Left lung (tissue), 10 donors: Measurements from ENCODE around the gene DDX31. TPM values are rescaled to one million over a fixed set of nuclear protein-coding genes. Genes with fewer than 3 reads are reported as not detected.
A peak's percentile ranks its signal among the peaks of the same experiment; 100 is the strongest.

ENCODE experiments used
- ATAC-seq: fragments of 200-7000 bp; cut with Tn5 transposase; one replicate; pipeline ENCODE4 v1.9.1; 2020; ENCODE audit warnings: moderate library complexity
- DNase-seq, 4 donors: peaks; one replicate each; pipeline ENCODE4 v3.0.0-alpha.2; 2013 to 2020
- H3K27ac ChIP-seq, 2 donors: fragments of 200-600 bp; sonication (generic) in 1 of 2; one replicate each; pipeline versions ENCODE4 v1.5.0 to v1.8.0; 2020 to 2021
- H3K27me3 ChIP-seq, 2 donors: fragments of 200-600 bp; sonication (generic) in 1 of 2; one replicate each; pipeline versions ENCODE4 v1.5.0 to v1.8.0; 2020 to 2021
- H3K36me3 ChIP-seq, 2 donors: fragments of 200-600 bp; sonication (generic) in 1 of 2; one replicate each; pipeline versions ENCODE4 v1.5.0 to v1.8.0; 2020 to 2021
- H3K4me1 ChIP-seq, 2 donors: fragments of 200-600 bp; one replicate each; pipeline ENCODE4 v1.8.0; 2021
- H3K4me3 ChIP-seq, 2 donors: fragments of 200-600 bp; sonication (generic) in 1 of 2; one replicate each; pipeline versions ENCODE4 v1.5.0 to v1.8.0; 2020 to 2021; ENCODE audit warnings: mild to moderate bottlenecking in 1 of 2
- H3K9me3 ChIP-seq, 2 donors: fragments of 200-600 bp; sonication (generic) in 1 of 2; one replicate each; pipeline versions ENCODE4 v1.5.0 to v1.8.0; 2020 to 2021
- intact Hi-C, 2 donors: fragments of 100-400 bp; cut with DNase I; formaldehyde crosslinking; loops; one replicate each; pipeline versions ENCODE4 v1.11.2 to v1.14.2; 2022
- polyA plus RNA-seq, 6 donors: library from polyadenylated mRNA; unstranded; fragments of 120-200 nt; gene quantifications; one replicate each; pipeline ENCODE4 v1.2.1, GENCODE V29; 2013; ENCODE audit not compliant: insufficient read length in 6 of 6
- total RNA-seq, 2 donors: library from RNA; stranded (reverse); fragmentation: NEBNext Ultra II Directional; extraction: Animal tissue kit (Norgen Biotek cat#: 25700); gene quantifications; one replicate each; pipeline ENCODE4 v1.2.1, GENCODE V29; 2021
- TF ChIP-seq, protein P1 (sequence below), 2 donors: fragments of 200-600 bp; sonication (generic) in 1 of 2; IDR thresholded peaks; one replicate each; pipeline versions ENCODE4 v1.5.0 to v1.8.0; 2021; ENCODE audit warnings: antibody characterized with exemption in 2 of 2
- donor health status: DM: no; HTN: yes; CAD: no.
- donor health status: DM: no; HTN: no; CAD: no.

DDX31 gene
- total and polyA plus RNA-seq, 8 donors: 12.0 to 16.5 (median 14.9) TPM

DNA sequence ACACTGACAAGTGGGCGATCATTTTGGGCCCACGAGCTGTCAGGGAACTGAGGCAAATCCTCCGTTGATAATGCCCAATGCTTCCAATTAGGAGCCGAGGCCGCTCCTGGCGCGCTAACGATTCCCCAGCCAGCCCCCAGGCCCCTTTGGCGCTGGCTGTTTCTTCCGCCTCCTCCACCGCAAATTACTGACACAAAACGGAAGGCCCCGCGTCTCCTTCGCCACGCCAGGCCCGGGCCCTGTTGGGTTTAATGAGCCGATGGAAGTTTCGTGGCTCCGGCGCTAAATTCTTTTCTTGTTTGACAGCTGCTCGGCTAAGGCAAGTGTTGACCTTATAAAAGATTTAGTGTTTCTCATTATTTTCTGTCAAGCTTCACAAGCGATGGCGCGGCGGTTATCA is 113.1 kb downstream of the DDX31 start:
- Histone ChIP-seq H3K36me3 (no peaks in the 10 kb centered on the region), H3K27me3 (peaks cover 0 to 37% of the 10 kb centered on the region in 2 donors), H3K4me1 (no peaks in the 10 kb centered on the region), H3K9me3 (peaks cover 0 to 4% of the 10 kb centered on the region in 2 donors), H3K4me3 (no peak overlapping the region), H3K27ac (no peak overlapping the region)
- ATAC-seq (no peak), DNase-seq (no peak)
- TF ChIP-seq, protein P1, sequence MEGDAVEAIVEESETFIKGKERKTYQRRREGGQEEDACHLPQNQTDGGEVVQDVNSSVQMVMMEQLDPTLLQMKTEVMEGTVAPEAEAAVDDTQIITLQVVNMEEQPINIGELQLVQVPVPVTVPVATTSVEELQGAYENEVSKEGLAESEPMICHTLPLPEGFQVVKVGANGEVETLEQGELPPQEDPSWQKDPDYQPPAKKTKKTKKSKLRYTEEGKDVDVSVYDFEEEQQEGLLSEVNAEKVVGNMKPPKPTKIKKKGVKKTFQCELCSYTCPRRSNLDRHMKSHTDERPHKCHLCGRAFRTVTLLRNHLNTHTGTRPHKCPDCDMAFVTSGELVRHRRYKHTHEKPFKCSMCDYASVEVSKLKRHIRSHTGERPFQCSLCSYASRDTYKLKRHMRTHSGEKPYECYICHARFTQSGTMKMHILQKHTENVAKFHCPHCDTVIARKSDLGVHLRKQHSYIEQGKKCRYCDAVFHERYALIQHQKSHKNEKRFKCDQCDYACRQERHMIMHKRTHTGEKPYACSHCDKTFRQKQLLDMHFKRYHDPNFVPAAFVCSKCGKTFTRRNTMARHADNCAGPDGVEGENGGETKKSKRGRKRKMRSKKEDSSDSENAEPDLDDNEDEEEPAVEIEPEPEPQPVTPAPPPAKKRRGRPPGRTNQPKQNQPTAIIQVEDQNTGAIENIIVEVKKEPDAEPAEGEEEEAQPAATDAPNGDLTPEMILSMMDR (IDR thresholded peaks at IDR 0.05): no peak
- intact Hi-C loops: no loop called here

DNA sequence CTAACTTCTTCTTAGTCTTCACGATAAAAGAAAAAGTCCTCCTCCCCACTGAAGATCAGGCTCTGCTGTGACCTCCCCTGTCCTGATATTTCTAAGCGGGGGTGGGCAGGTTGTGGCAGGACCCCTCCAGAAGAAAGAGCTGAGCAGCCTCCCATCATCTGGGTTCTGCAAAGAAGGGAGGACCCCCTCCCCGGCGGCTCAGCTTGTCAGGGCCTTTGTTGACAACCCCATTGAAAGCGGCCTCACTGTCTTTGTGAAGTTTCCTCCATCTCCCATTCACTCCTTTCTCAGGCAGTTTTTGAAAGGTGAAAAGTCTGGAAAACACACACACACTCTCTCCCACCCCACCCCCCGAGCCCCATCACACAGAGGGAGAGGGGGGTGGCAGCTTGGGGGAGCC is 113.5 kb downstream of the DDX31 start:
- intact Hi-C loops: no loop called here
- no peak for ATAC-seq
- H3K4me3 ChIP-seq: no peak overlapping the region
- peaks cover 0 to 34% of the 10 kb centered on the region in 2 donors for H3K27me3 ChIP-seq
- no peak for DNase-seq
- TF ChIP-seq, protein P1 (IDR thresholded peaks at IDR 0.05): no peak
- peaks cover 0 to 4% of the 10 kb centered on the region in 2 donors for H3K9me3 ChIP-seq
- H3K4me1 ChIP-seq: no peaks in the 10 kb centered on the region
- H3K27ac ChIP-seq: no peak overlapping the region
- no peaks in the 10 kb centered on the region for H3K36me3 ChIP-seq

DNA sequence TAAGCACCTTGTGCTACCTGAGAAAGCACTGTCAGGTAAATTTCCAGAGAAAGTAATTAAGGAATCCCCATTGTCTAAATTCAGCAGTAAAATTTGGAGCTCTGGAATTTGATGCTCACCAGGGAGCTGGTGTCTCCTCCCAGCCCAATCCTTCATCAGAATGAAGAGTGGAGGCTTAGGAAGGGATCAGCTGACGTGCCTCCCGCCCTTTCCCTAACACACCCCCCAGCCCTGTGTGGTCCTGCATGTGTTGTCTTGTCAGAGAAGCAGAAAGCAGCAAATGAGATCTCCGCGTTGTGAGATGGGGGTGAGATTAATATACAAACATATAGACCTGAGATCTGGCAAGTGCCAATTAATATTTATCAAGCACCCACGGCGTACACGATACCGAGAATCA is 114.3 kb downstream of the DDX31 start:
- H3K4me1 ChIP-seq: no peaks in the 10 kb centered on the region
- DNase-seq (no peak), ATAC-seq (no peak)
- H3K36me3 ChIP-seq: no peaks in the 10 kb centered on the region
- peaks cover 0 to 4% of the 10 kb centered on the region in 2 donors for H3K9me3 ChIP-seq
- intact Hi-C loops: no loop called here
- TF ChIP-seq, protein P1 (IDR thresholded peaks at IDR 0.05): no peak
- peaks cover 0 to 34% of the 10 kb centered on the region in 2 donors for H3K27me3 ChIP-seq
- no peak overlapping the region for H3K27ac ChIP-seq
- H3K4me3 ChIP-seq: no peak overlapping the region

DNA sequence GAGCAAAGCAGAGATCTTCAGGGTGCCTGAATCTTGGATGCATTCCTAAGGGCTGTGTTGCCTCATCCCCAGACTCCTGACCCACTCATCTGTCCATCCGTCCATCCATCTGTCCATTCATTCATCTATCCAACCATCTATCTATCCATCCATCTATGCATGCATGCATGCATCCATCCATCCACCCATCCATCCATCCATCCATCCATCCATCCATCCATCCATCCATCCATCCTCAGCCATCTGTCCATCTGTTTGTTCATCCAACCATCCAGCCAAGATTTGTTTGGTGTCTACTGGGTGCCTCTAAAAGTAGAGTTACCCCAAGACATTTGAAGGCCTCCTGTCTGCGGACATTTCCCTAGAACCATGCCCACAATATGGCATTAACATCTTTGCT is 115.0 kb downstream of the DDX31 start:
- H3K36me3 ChIP-seq: no peaks in the 10 kb centered on the region
- H3K27me3 ChIP-seq: peaks cover 0 to 34% of the 10 kb centered on the region in 2 donors
- H3K4me3 ChIP-seq: no peak overlapping the region
- TF ChIP-seq, protein P1 (IDR thresholded peaks at IDR 0.05): no peak
- DNase-seq: no peak
- intact Hi-C loops: no loop called here
- no peak for ATAC-seq
- no peak overlapping the region for H3K27ac ChIP-seq
- no peaks in the 10 kb centered on the region for H3K4me1 ChIP-seq
- H3K9me3 ChIP-seq: peaks cover 0 to 4% of the 10 kb centered on the region in 2 donors

DNA sequence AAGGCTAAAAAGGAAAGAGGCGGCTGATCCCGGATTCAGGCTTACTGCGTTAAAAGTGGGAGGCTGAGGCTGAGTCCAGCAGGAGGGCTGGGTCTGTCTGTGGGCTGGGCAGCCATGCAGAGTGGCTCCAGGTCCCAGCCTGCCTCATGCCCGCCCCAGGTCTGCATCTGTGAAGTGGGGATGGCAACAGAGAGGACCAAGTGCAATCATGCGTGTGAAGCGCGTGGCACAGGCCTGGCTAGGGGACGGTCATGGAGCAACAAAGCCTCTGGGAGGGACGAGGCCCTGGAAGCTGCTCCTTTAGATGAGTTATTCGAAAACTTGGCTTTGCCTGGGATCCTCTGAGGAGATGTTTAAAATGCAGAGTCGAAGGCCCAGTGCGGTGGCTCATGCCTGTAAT is 117.7 kb downstream of the DDX31 start:
- Histone ChIP-seq H3K27ac (no peak overlapping the region), H3K9me3 (peaks cover 0 to 4% of the 10 kb centered on the region in 2 donors), H3K27me3 (peaks cover 0 to 36% of the 10 kb centered on the region in 2 donors), H3K4me1 (no peaks in the 10 kb centered on the region), H3K36me3 (no peaks in the 10 kb centered on the region), H3K4me3 (no peak overlapping the region)
- DNase-seq: peak in 1 of 4 donors; percentile 57
- TF ChIP-seq, protein P1 (IDR thresholded peaks at IDR 0.05): no peak
- intact Hi-C loops: no loop called here
- no peak for ATAC-seq
